ENCODE results near the gene PEPD. TPM values are rescaled to one million over a fixed set of nuclear protein-coding genes. Genes with fewer than 3 reads are reported as not detected.

The PEPD gene
- total and polyA plus RNA-seq, 10 of the 15 experiments (the other 5 are each of a cell fraction or from before 2014, with no cell fraction given): 1.4 to 52.0 (median 20.2) TPM

DNA sequence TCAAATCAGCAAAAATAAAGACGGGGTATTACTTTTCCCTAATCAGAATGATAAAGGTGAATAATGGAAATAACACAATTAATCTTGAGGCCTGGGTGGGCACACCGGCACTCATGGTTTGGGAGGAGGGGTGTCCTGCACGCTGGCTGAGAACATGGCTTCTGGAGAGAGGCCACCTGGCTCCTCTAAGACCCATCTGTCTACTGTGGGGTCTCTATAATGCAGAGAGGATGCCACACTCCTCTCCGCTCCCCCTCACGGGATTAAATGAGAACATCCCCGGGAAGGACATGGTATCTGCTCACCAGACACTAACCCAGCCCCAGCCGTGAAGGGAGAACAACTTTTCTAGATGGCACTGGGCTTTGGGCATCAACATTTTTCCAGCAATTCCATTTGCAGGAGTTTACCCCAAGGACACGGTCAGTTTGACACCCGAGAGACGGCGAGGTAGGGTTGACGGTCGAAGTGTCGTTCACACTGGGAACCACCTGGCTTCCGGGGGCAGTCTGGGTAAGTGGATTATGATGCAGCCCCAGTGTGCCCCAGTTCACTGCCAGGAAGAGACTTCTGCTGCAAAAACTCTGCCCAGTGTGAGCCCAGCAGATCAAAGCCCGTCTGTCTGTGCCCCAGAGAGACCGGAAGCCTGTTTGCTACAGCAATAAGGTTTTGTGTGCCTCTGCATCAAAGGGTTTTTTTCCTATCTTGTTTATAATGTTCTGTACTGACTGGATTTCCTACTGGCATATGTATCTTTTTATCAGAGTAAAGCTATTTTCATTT lies 91.5 kb downstream of the PEPD start:
- H3K79me2 ChIP-seq (ENCODE audit: control insufficient read depth, insufficient read depth, low read length): no peaks in the 10 kb centered on the region
- no TSS peak for BruUV-seq (replicated peaks)
- H3K27ac ChIP-seq (ENCODE audit: control insufficient read depth, insufficient read depth): no peak overlapping the region
- no peaks in the 10 kb centered on the region for H3K27me3 ChIP-seq (replicated peaks in 1 of 2; ENCODE audit: control insufficient read depth in 2 of 2, insufficient read depth in 2 of 2, low read length in 1 of 2)
- H3K9ac ChIP-seq (ENCODE audit: control insufficient read depth, insufficient read depth, low read length): no peak overlapping the region
- intact Hi-C loops (cut with micrococcal nuclease; ENCODE audit: unreplicated experiment) (loop anchor here (1.0 kb wide), 1 partner anchor 341 kb away; no protein-coding TSS in a partner anchor), in situ Hi-C loops (cut with MboI) (no loop called here)
- no peak overlapping the region for H3K4me2 ChIP-seq (ENCODE audit: control insufficient read depth, insufficient read depth)
- 26% methylated on average over 17 of the region's 17 CpGs for WGBS (ENCODE audit: insufficient coverage, insufficient replicate concordance, low lambda C conversion rate, missing lambda C conversion rate)
- FAIRE-seq (no peak), DNase-seq (ENCODE audit: low read depth, low spot score) (no peak), ATAC-seq (no peak)
- CTCF ChIA-PET: interaction anchor here (0.7 to 2.2 kb wide), 14 partner anchors 9 to 720 kb away, joined by 3 to 40 read pairs (median 4); no protein-coding TSS in a partner anchor
- no peak overlapping the region for H2AFZ ChIP-seq (ENCODE audit: control insufficient read depth, low read depth, low read length)
- SMC1A ChIA-PET (ENCODE audit: uncharacterized antibody, unreplicated experiment): interaction anchor here (0.6 to 1.2 kb wide), 4 partner anchors 55 to 340 kb away, joined by 3 to 7 read pairs (median 3); no protein-coding TSS in a partner anchor
- POLR2A ChIA-PET: no interaction called here
- RAD21 ChIA-PET (ENCODE audit: unreplicated experiment): interaction anchor here (0.8 to 1.6 kb wide), 3 partner anchors 14 to 348 kb away, joined by 3 to 18 read pairs (median 8); no protein-coding TSS in a partner anchor
- no peaks in the 10 kb centered on the region for H4K20me1 ChIP-seq (ENCODE audit: control insufficient read depth, insufficient read depth)
- H3K4me3 ChIP-seq: no peak overlapping the region
- no peaks in the 10 kb centered on the region for H3K9me3 ChIP-seq (replicated peaks; ENCODE audit: control insufficient read depth, insufficient read depth, low read length)
- no peaks in the 10 kb centered on the region for H3K4me1 ChIP-seq (ENCODE audit: control insufficient read depth, insufficient read depth, low read length)
- no peaks in the 10 kb centered on the region for H3K36me3 ChIP-seq (ENCODE audit: control insufficient read depth in 2 of 2, insufficient read depth in 2 of 2, low read length in 1 of 2)
- TF ChIP-seq TCF12 (IDR thresholded peaks at IDR 0.05; ENCODE audit: low read depth, low read length) (no peak), WRNIP1 (IDR thresholded peaks at IDR 0.05; ENCODE audit: borderline replicate concordance, low read depth, low read length) (no peak), POLR2A (IDR thresholded peaks at IDR 0.05; ENCODE audit: low read depth, low read length) (no peak), SRF (IDR thresholded peaks at IDR 0.05; ENCODE audit: low read depth in 2 of 2, low read length in 2 of 2) (no peak), CREB1 (IDR thresholded peaks at IDR 0.05; ENCODE audit: low read depth) (no peak), NBN (IDR thresholded peaks at IDR 0.05) (no peak), PKNOX1 (IDR thresholded peaks at IDR 0.05) (no peak), TBL1XR1 (IDR thresholded peaks at IDR 0.05; ENCODE audit: low read depth, low read length) (no peak)
- TF ChIP-seq, protein P1, sequence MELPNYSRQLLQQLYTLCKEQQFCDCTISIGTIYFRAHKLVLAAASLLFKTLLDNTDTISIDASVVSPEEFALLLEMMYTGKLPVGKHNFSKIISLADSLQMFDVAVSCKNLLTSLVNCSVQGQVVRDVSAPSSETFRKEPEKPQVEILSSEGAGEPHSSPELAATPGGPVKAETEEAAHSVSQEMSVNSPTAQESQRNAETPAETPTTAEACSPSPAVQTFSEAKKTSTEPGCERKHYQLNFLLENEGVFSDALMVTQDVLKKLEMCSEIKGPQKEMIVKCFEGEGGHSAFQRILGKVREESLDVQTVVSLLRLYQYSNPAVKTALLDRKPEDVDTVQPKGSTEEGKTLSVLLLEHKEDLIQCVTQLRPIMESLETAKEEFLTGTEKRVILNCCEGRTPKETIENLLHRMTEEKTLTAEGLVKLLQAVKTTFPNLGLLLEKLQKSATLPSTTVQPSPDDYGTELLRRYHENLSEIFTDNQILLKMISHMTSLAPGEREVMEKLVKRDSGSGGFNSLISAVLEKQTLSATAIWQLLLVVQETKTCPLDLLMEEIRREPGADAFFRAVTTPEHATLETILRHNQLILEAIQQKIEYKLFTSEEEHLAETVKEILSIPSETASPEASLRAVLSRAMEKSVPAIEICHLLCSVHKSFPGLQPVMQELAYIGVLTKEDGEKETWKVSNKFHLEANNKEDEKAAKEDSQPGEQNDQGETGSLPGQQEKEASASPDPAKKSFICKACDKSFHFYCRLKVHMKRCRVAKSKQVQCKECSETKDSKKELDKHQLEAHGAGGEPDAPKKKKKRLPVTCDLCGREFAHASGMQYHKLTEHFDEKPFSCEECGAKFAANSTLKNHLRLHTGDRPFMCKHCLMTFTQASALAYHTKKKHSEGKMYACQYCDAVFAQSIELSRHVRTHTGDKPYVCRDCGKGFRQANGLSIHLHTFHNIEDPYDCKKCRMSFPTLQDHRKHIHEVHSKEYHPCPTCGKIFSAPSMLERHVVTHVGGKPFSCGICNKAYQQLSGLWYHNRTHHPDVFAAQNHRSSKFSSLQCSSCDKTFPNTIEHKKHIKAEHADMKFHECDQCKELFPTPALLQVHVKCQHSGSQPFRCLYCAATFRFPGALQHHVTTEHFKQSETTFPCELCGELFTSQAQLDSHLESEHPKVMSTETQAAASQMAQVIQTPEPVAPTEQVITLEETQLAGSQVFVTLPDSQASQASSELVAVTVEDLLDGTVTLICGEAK (IDR thresholded peaks at IDR 0.05; ENCODE audit: borderline replicate concordance): no peak
- TF ChIP-seq, protein P2, sequence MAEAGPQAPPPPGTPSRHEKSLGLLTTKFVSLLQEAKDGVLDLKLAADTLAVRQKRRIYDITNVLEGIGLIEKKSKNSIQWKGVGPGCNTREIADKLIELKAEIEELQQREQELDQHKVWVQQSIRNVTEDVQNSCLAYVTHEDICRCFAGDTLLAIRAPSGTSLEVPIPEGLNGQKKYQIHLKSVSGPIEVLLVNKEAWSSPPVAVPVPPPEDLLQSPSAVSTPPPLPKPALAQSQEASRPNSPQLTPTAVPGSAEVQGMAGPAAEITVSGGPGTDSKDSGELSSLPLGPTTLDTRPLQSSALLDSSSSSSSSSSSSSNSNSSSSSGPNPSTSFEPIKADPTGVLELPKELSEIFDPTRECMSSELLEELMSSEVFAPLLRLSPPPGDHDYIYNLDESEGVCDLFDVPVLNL (IDR thresholded peaks at IDR 0.05; ENCODE audit: low read depth, low read length): no peak
- TF ChIP-seq, protein P3, sequence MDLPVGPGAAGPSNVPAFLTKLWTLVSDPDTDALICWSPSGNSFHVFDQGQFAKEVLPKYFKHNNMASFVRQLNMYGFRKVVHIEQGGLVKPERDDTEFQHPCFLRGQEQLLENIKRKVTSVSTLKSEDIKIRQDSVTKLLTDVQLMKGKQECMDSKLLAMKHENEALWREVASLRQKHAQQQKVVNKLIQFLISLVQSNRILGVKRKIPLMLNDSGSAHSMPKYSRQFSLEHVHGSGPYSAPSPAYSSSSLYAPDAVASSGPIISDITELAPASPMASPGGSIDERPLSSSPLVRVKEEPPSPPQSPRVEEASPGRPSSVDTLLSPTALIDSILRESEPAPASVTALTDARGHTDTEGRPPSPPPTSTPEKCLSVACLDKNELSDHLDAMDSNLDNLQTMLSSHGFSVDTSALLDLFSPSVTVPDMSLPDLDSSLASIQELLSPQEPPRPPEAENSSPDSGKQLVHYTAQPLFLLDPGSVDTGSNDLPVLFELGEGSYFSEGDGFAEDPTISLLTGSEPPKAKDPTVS (IDR thresholded peaks at IDR 0.05; ENCODE audit: low read depth, low read length): no peak
